ENCODE data around the gene GABRG3.

Gene GABRG3

GRCh38 chr15:27589260-27589659 is 618.3 kb downstream of the GABRG3 start (continued):
- TF ChIP-seq ARNTL (CRISPR knock-in tag; IDR thresholded peaks at IDR 0.05; ENCODE audit: borderline replicate concordance, low read depth) (no peak), PATZ1 (CRISPR knock-in tag; IDR thresholded peaks at IDR 0.05; ENCODE audit: borderline replicate concordance) (no peak)

- TF ChIP-seq PATZ1 (CRISPR knock-in tag; IDR thresholded peaks at IDR 0.05; ENCODE audit: borderline replicate concordance): no peak
- TF ChIP-seq PPARA (CRISPR knock-in tag; IDR thresholded peaks at IDR 0.05; ENCODE audit: borderline replicate concordance): no peak
- no peak for TF ChIP-seq ISL1 (CRISPR knock-in tag; IDR thresholded peaks at IDR 0.05)
- no peak for TF ChIP-seq BACH2 (CRISPR knock-in tag; IDR thresholded peaks at IDR 0.05; ENCODE audit: borderline replicate concordance)
- TF ChIP-seq POU6F1 (CRISPR knock-in tag; IDR thresholded peaks at IDR 0.05; ENCODE audit: borderline replicate concordance, low read depth): no peak
- TF ChIP-seq OSR1 (CRISPR knock-in tag; IDR thresholded peaks at IDR 0.05): no peak
- no peak for TF ChIP-seq CSRNP3 (CRISPR knock-in tag; IDR thresholded peaks at IDR 0.05)
- TF ChIP-seq ZFP3 (CRISPR knock-in tag; IDR thresholded peaks at IDR 0.05): no peak
- no peak for TF ChIP-seq SNAI2 (CRISPR knock-in tag; IDR thresholded peaks at IDR 0.05)
- TF ChIP-seq ZFP30 (CRISPR knock-in tag; IDR thresholded peaks at IDR 0.05): no peak
- TF ChIP-seq CSDC2 (CRISPR knock-in tag; IDR thresholded peaks at IDR 0.05): no peak
- no peak for TF ChIP-seq ZNF70 (CRISPR knock-in tag; IDR thresholded peaks at IDR 0.05)
- TF ChIP-seq GLIS3 (CRISPR knock-in tag; IDR thresholded peaks at IDR 0.05): no peak
- TF ChIP-seq TOX (CRISPR knock-in tag; IDR thresholded peaks at IDR 0.05; ENCODE audit: borderline replicate concordance): no peak
- TF ChIP-seq CREB5 (CRISPR knock-in tag; IDR thresholded peaks at IDR 0.05; ENCODE audit: low read depth): no peak
- no peak for TF ChIP-seq ESRRG (CRISPR knock-in tag; IDR thresholded peaks at IDR 0.05)
- TF ChIP-seq RARB (CRISPR knock-in tag; IDR thresholded peaks at IDR 0.05): no peak
- no peak for TF ChIP-seq ZNF8 (CRISPR knock-in tag; IDR thresholded peaks at IDR 0.05)
- no peak for TF ChIP-seq ZNF565 (CRISPR knock-in tag; conservative IDR thresholded peaks at IDR 0.05; ENCODE audit: low read depth)
- ATAC-seq: no peak
Observed at GRCh38 chr15:27589782-27590181, 618.8 kb downstream of the GABRG3 start.

Data from SK-N-SH treated with all-trans-retinoic acid at 6 μM for 48 hours (cell line).